NT2/D1 (cell line): ENCODE data around the gene AOC3.

Source experiments
- DNase-seq: peaks from one replicate; pipeline ENCODE4 v3.0.0-alpha.2; 2011; ENCODE audit warnings: low read depth, low spot score
- H3K27me3 ChIP-seq: 2 replicates; pipeline ENCODE4 v1.6.0; 2011; ENCODE audit warnings: mild to moderate bottlenecking; ENCODE audit not compliant: insufficient read length, insufficient read depth
- H3K36me3 ChIP-seq: 2 replicates; pipeline ENCODE4 v1.6.1; 2011; ENCODE audit warnings: mild to moderate bottlenecking, low read length, mixed read lengths; ENCODE audit not compliant: insufficient read depth, insufficient read length
- H3K4me1 ChIP-seq: 2 replicates; pipeline ENCODE4 v1.5.1; 2011; ENCODE audit not compliant: insufficient read depth, insufficient read length
- H3K4me3 ChIP-seq: 2 replicates; pipeline ENCODE4 v1.5.1; 2011; ENCODE audit warnings: low read depth; ENCODE audit not compliant: insufficient read length
- H3K9ac ChIP-seq: 2 replicates; pipeline ENCODE4 v1.6.0; 2011; ENCODE audit warnings: low read depth; ENCODE audit not compliant: insufficient read length
- H3K9me3 ChIP-seq: 2 replicates; pipeline ENCODE4 v1.5.1; 2011; ENCODE audit warnings: mild to moderate bottlenecking, low read length; ENCODE audit not compliant: insufficient read depth
- SUZ12 ChIP-seq: IDR thresholded peaks from 2 replicates; pipeline ENCODE4 v1.6.1; 2011; ENCODE audit not compliant: insufficient read length, insufficient read depth; ENCODE audit errors: extremely low read depth
- YY1 ChIP-seq: IDR thresholded peaks from 2 replicates; pipeline ENCODE4 v1.6.1; 2011; ENCODE audit not compliant: insufficient read length, insufficient read depth
- ZNF274 ChIP-seq: IDR thresholded peaks from 2 replicates; pipeline ENCODE4 v1.6.1; 2011; ENCODE audit warnings: mild to moderate bottlenecking, low read depth, low read length

AOC3 gene

GRCh38 chr17:42900460-42901331, 49.7 kb downstream of the AOC3 start, which contains the start of gene G6PC1:
TSS of gene G6PC1 (plus strand) at chr17:42900799. CDS start at chr17:42900877, 78 bp downstream.
- no peak for DNase-seq
- no peaks in the 10 kb centered on the region for H3K27me3 ChIP-seq
- H3K9me3 ChIP-seq: peaks cover 13% of the 10 kb centered on the region; the same call in 1 of the 2 replicates
- TF ChIP-seq ZNF274 (no peak), YY1 (no peak), SUZ12 (no peak)
- no peak within 1 kb of the TSS for H3K4me3 ChIP-seq
- H3K36me3 ChIP-seq: no peaks in the 10 kb centered on the region
- H3K4me1 ChIP-seq: no peaks in the 10 kb centered on the region
- H3K9ac ChIP-seq: no peak within 1 kb of the TSS

GRCh38 chr17:42901535-42902229, 50.7 kb downstream of the AOC3 start:
- Histone ChIP-seq H3K4me1 (no peaks in the 10 kb centered on the region), H3K36me3 (no peaks in the 10 kb centered on the region), H3K9me3 (peaks cover 13% of the 10 kb centered on the region; the same call in 1 of the 2 replicates), H3K4me3 (no peak overlapping the region), H3K27me3 (no peaks in the 10 kb centered on the region), H3K9ac (no peak overlapping the region)
- DNase-seq: no peak
- TF ChIP-seq YY1 (no peak), ZNF274 (no peak), SUZ12 (no peak)

DNA sequence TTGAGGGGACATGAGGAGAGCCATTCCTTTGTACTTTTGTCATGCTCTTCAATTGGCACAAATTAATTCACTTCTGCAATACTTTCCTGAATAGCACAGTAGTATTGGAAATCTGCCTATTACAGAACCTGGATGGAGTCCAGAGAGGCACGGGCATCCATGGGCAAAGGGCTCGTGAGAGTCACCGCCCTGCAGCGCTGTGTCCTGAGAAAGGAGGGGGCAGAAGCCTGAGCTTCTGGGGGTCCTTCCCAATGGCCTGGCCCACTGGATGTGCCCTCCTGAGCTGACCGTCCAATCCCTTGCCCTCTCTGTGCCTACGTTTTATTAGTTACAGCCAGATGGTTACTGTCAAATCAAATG, 53.1 kb downstream of the AOC3 start:
- Histone ChIP-seq H3K9me3 (no peaks in the 10 kb centered on the region), H3K4me1 (no peaks in the 10 kb centered on the region), H3K4me3 (no peak overlapping the region), H3K36me3 (no peaks in the 10 kb centered on the region), H3K27me3 (no peaks in the 10 kb centered on the region), H3K9ac (no peak overlapping the region)
- TF ChIP-seq YY1 (no peak), SUZ12 (no peak), ZNF274 (no peak)
- DNase-seq: no peak

- H3K4me1 ChIP-seq: no peaks in the 10 kb centered on the region
- DNase-seq: no peak
- no peaks in the 10 kb centered on the region for H3K9me3 ChIP-seq
- H3K27me3 ChIP-seq: no peaks in the 10 kb centered on the region
- no peaks in the 10 kb centered on the region for H3K36me3 ChIP-seq
- H3K4me3 ChIP-seq: no peak overlapping the region
- TF ChIP-seq SUZ12 (no peak), ZNF274 (no peak), YY1 (no peak)
- no peak overlapping the region for H3K9ac ChIP-seq
Measured at GRCh38 chr17:42906772-42907446, 55.9 kb downstream of the AOC3 start.
